K562 (cell line): ENCODE results near the gene CCNL2. TPM values are rescaled to one million over a fixed set of nuclear protein-coding genes. Genes with fewer than 3 reads are reported as not detected.
A peak's percentile ranks its signal among the peaks of the same experiment; 100 is the strongest.

Experiments
- BCL6 ChIP-seq: fragments of 250-450 bp; sonication (Bioruptor Pico); IDR thresholded peaks from 2 replicates; pipeline ENCODE4 v1.4.0; 2020
- CBFA2T2 ChIP-seq: fragments of 450-650 bp; conservative IDR thresholded peaks from 2 replicates; pipeline ENCODE4 v1.6.1; 2017; ENCODE audit warnings: mild to moderate bottlenecking
- DEAF1 ChIP-seq: fragments of 450-650 bp; formaldehyde crosslinking; IDR thresholded peaks from 2 replicates; pipeline ENCODE4 v1.4.0; 2020; ENCODE audit warnings: mild to moderate bottlenecking, moderate library complexity
- LARP7 ChIP-seq: fragments of 450-650 bp; IDR thresholded peaks from 2 replicates; pipeline ENCODE4 v1.6.1; 2016
- MAX ChIP-seq: sonication (generic); formaldehyde crosslinking; IDR thresholded peaks from 2 replicates; pipeline ENCODE4 v1.9.0; 2022; ENCODE audit warnings: mild to moderate bottlenecking, missing genetic modification reagents
- MCM3 ChIP-seq: fragments of 450-650 bp; IDR thresholded peaks from 2 replicates; pipeline ENCODE4 v1.6.1; 2016
- NCOA6 ChIP-seq: fragments of 450-650 bp; IDR thresholded peaks from 2 replicates; pipeline ENCODE4 v1.6.1; 2017; ENCODE audit warnings: mild to moderate bottlenecking
- PBX2 ChIP-seq, 2 experiments: IDR thresholded peaks in 1 of 2; conservative IDR thresholded peaks in 1 of 2; 2 replicates each; pipeline ENCODE4 v1.6.1; 2016; ENCODE audit warnings: low read depth in 2 of 2, mild to moderate bottlenecking in 1 of 2, missing compliant biosample characterization in 1 of 2, missing genetic modification characterization in 1 of 2, moderate library complexity in 1 of 2
- PHF20 ChIP-seq: fragments of 450-650 bp; IDR thresholded peaks from 2 replicates; pipeline ENCODE4 v1.6.1; 2018; ENCODE audit not compliant: partially characterized antibody
- POLR2G ChIP-seq: fragments of 200-400 bp; formaldehyde crosslinking; IDR thresholded peaks from 2 replicates; pipeline ENCODE4 v1.6.1; 2017; ENCODE audit warnings: low read depth, mild to moderate bottlenecking, antibody characterized with exemption, low read length, moderate library complexity
- PTRF ChIP-seq: fragments of 450-650 bp; IDR thresholded peaks from 2 replicates; pipeline ENCODE4 v1.6.1; 2016; ENCODE audit warnings: mild to moderate bottlenecking, missing genetic modification characterization, missing compliant biosample characterization
- SIN3B ChIP-seq: fragments of 450-650 bp; IDR thresholded peaks from 2 replicates; pipeline ENCODE4 v1.6.1; 2017; ENCODE audit warnings: low read depth, mild to moderate bottlenecking, moderate library complexity
- ZBTB33 ChIP-seq: sonication (generic); formaldehyde crosslinking; IDR thresholded peaks from 2 replicates; pipeline ENCODE4 v1.8.1; 2023; ENCODE audit warnings: mild to moderate bottlenecking, missing genetic modification reagents
- ZNF197 ChIP-seq: fragments of 200-800 bp; sonication (Bioruptor generic); IDR thresholded peaks from 2 replicates; pipeline ENCODE4 v1.6.1; 2016; ENCODE audit warnings: low read depth, missing genetic modification characterization, missing compliant biosample characterization
- ZNF239 ChIP-seq: fragments of 250-450 bp; sonication (Bioruptor Pico); IDR thresholded peaks from 2 replicates; pipeline ENCODE4 v1.4.0; 2020; ENCODE audit warnings: mild to moderate bottlenecking
- ZNF277 ChIP-seq: fragments of 250-450 bp; sonication (Bioruptor Pico); IDR thresholded peaks from 2 replicates; pipeline ENCODE4 v1.8.0; 2022; ENCODE audit warnings: inconsistent platforms, mild to moderate bottlenecking, moderate library complexity, borderline replicate concordance
- ZNF512 ChIP-seq: IDR thresholded peaks from 2 replicates; pipeline ENCODE4 v1.6.1; 2016; ENCODE audit warnings: missing genetic modification characterization, missing compliant biosample characterization
- ZNF766 ChIP-seq: fragments of 200-800 bp; sonication (Bioruptor generic); conservative IDR thresholded peaks from 2 replicates; pipeline ENCODE4 v1.6.1; 2016; ENCODE audit warnings: missing genetic modification characterization, missing compliant biosample characterization
- ZNF830 ChIP-seq: fragments of 250-450 bp; sonication (Bioruptor Pico); IDR thresholded peaks from 2 replicates; pipeline ENCODE4 v1.5.0; 2021; ENCODE audit warnings: mild to moderate bottlenecking
- polyA plus RNA-seq, 8 experiments: library from polyadenylated mRNA; depleted of rRNA in 4 of 8; stranded (reverse) in 5 of 8; unstranded in 3 of 8; fragments of >200 nt; fragmentation: Nextera tagmentation in 2 of 8; fragmentation: Illumina TruSeq in 1 of 8; extraction: Ambion mirVana in 2 of 8; extraction: Trizol in 1 of 8; gene quantifications; 2 replicates each; pipeline versions ENCODE4 v1.2.1 to v1.2.3, GENCODE V29; 2011 to 2014; ENCODE audit warnings: inconsistent platforms in 1 of 8, missing spikeins in 1 of 8
- total RNA-seq, 7 experiments: library from RNA; depleted of rRNA in 6 of 7; stranded (reverse); fragments of >200 nt in 6 of 7; fragmentation: Illumina TruSeq in 2 of 7; extraction: Trizol in 2 of 7; gene quantifications; 2 replicates each; pipeline versions ENCODE4 v1.2.1 to v1.2.3, GENCODE V29; 2011 to 2021; ENCODE audit warnings: low replicate concordance in 1 of 7

The CCNL2 gene
- total and polyA plus RNA-seq, 9 of the 15 experiments (the other 6 are each of a cell fraction or from before 2014, with no cell fraction given) = 2.8 to 287 (median 94.5) TPM

- no peak for TF ChIP-seq PBX2 (CRISPR knock-in tag; IDR thresholded peaks at IDR 0.05; ENCODE audit: low read depth)
- TF ChIP-seq PBX2 (tag; conservative IDR thresholded peaks at IDR 0.05; ENCODE audit: low read depth) = no peak
- peak; percentile 68 for TF ChIP-seq MAX (CRISPR knock-in tag)
- TF ChIP-seq PTRF (tag) = no peak
- no peak for TF ChIP-seq PHF20
- TF ChIP-seq POLR2G = no peak
- no peak for TF ChIP-seq ZNF277
- peak; percentile 98 for TF ChIP-seq ZBTB33 (CRISPR knock-in tag)
- no peak for TF ChIP-seq MCM3
- TF ChIP-seq BCL6 (CRISPR knock-in tag) = no peak
- 0 out of 2 replicates have a peak, but pooled peaks have one; percentile 26 for TF ChIP-seq CBFA2T2
- TF ChIP-seq ZNF766 = no peak
- TF ChIP-seq ZNF239 (CRISPR knock-in tag) = no peak
- no peak for TF ChIP-seq SIN3B
- no peak for TF ChIP-seq NCOA6
- TF ChIP-seq DEAF1 (CRISPR knock-in tag) = no peak
- TF ChIP-seq ZNF512 (tag) = no peak
- TF ChIP-seq ZNF830 (CRISPR knock-in tag) = no peak
- TF ChIP-seq LARP7 = no peak
- no peak for TF ChIP-seq ZNF197 (CRISPR knock-in tag)
These were observed 1.2 kb downstream of the CCNL2 start (continued) for GRCh38 chr1:1397839-1398523.
